Neural cell (in vitro differentiated cells): Measurements from ENCODE around the gene LMO1. TPM values are rescaled to one million over a fixed set of nuclear protein-coding genes. Genes with fewer than 3 reads are reported as not detected.

Source experiments
- H2AFZ ChIP-seq: fragments of 200-600, 300-800 bp; sonication (generic), shearing (Covaris generic); 2 replicates; pipeline ENCODE4 v1.6.0; 2014; ENCODE audit warnings: low read depth, mild to moderate bottlenecking, antibody characterized with exemption, low read length, moderate library complexity
- H3F3A ChIP-seq: fragments of 200-600 bp; shearing (Covaris generic); 2 replicates; pipeline ENCODE4 v1.6.1; 2016; ENCODE audit warnings: mild to moderate bottlenecking, moderate library complexity, mixed read lengths, antibody characterized with exemption, low read length; ENCODE audit not compliant: insufficient read depth, poor library complexity, severe bottlenecking
- H3K27ac ChIP-seq: fragments of 200-600, 300-800 bp; sonication (generic), shearing (Covaris generic); 2 replicates; pipeline ENCODE4 v1.5.1; 2014; ENCODE audit warnings: mild to moderate bottlenecking, low read length, moderate library complexity
- H3K27me3 ChIP-seq: fragments of 300-800, 200-600 bp; sonication (generic), shearing (Covaris generic); 2 replicates; pipeline ENCODE4 v1.6.0; 2014; ENCODE audit warnings: mild to moderate bottlenecking, low read depth, low read length, moderate library complexity; ENCODE audit not compliant: insufficient read depth
- H3K36me3 ChIP-seq: fragments of 300-800, 200-600 bp; sonication (generic), shearing (Covaris generic); 2 replicates; pipeline ENCODE4 v1.5.1; 2014; ENCODE audit warnings: mild to moderate bottlenecking, antibody characterized with exemption, low read length, moderate library complexity; ENCODE audit not compliant: insufficient read depth
- H3K4me2 ChIP-seq: fragments of 300-800, 200-600 bp; sonication (generic), shearing (Covaris generic); 2 replicates; pipeline ENCODE4 v1.6.0; 2014; ENCODE audit warnings: mild to moderate bottlenecking, low read length
- H3K4me3 ChIP-seq: fragments of 300-800, 200-600 bp; sonication (generic), shearing (Covaris generic); 2 replicates; pipeline ENCODE4 v1.5.1; 2014; ENCODE audit warnings: mild to moderate bottlenecking, low read length, moderate library complexity
- H3K79me2 ChIP-seq: fragments of 200-600 bp; shearing (Covaris generic); replicated peaks from 2 replicates; pipeline ENCODE4 v1.6.0; 2014; ENCODE audit warnings: mild to moderate bottlenecking, low read length, moderate library complexity; ENCODE audit not compliant: insufficient read depth
- H3K9ac ChIP-seq: fragments of 300-800, 200-600 bp; sonication (generic), shearing (Covaris generic); 2 replicates; pipeline ENCODE4 v1.6.1; 2016; ENCODE audit warnings: mild to moderate bottlenecking, low read length, mixed read lengths
- H3K9me2 ChIP-seq: fragments of 200-600 bp; shearing (Covaris generic); 2 replicates; pipeline ENCODE4 v1.6.1; 2016; ENCODE audit warnings: mild to moderate bottlenecking, low read length, mixed read lengths; ENCODE audit not compliant: insufficient read depth
- H3K9me3 ChIP-seq: fragments of 200-600, 300-800 bp; sonication (generic), shearing (Covaris generic); 2 replicates; pipeline ENCODE4 v1.6.1; 2016; ENCODE audit warnings: mild to moderate bottlenecking, mixed run types, low read length, moderate library complexity, mixed read lengths
- H4K20me1 ChIP-seq: fragments of 200-600 bp; shearing (Covaris generic); 2 replicates; pipeline ENCODE4 v1.6.1; 2016; ENCODE audit warnings: mild to moderate bottlenecking, mixed run types; ENCODE audit not compliant: insufficient read depth
- CTCF ChIP-seq: fragments of 450-650 bp; IDR thresholded peaks from 2 replicates; pipeline ENCODE4 v1.5.1; 2014; ENCODE audit warnings: antibody characterized with exemption, mild to moderate bottlenecking, moderate library complexity; ENCODE audit not compliant: poor library complexity, severe bottlenecking
- EP300 ChIP-seq: fragments of 450-650 bp; conservative IDR thresholded peaks from 2 replicates; pipeline ENCODE4 v1.6.1; 2014; ENCODE audit warnings: antibody characterized with exemption, mild to moderate bottlenecking, moderate library complexity; ENCODE audit not compliant: poor library complexity, severe bottlenecking
- EZH2 ChIP-seq: fragments of 200-600, 300-800 bp; shearing (Covaris generic), sonication (generic); IDR thresholded peaks from 2 replicates; pipeline ENCODE4 v1.6.1; 2014; ENCODE audit warnings: antibody characterized with exemption, low read length, borderline replicate concordance, mild to moderate bottlenecking; ENCODE audit not compliant: insufficient read depth, poor library complexity, severe bottlenecking
- MXI1 ChIP-seq: fragments of 450-650 bp; conservative IDR thresholded peaks from 2 replicates; pipeline ENCODE4 v1.6.1; 2014; ENCODE audit warnings: antibody characterized with exemption, mild to moderate bottlenecking; ENCODE audit not compliant: poor library complexity, severe bottlenecking
- POLR2AphosphoS5 ChIP-seq: IDR thresholded peaks from 2 replicates; pipeline ENCODE4 v1.6.1; 2012
- RAD21 ChIP-seq: fragments of 450-650 bp; conservative IDR thresholded peaks from 2 replicates; pipeline ENCODE4 v1.6.1; 2014; ENCODE audit warnings: antibody characterized with exemption, mild to moderate bottlenecking, moderate library complexity
- REST ChIP-seq: IDR thresholded peaks from 2 replicates; pipeline ENCODE4 v1.6.1; 2012; ENCODE audit warnings: borderline replicate concordance
- SMC3 ChIP-seq: fragments of 450-650 bp; conservative IDR thresholded peaks from 2 replicates; pipeline ENCODE4 v1.6.1; 2014; ENCODE audit warnings: antibody characterized with exemption, mild to moderate bottlenecking, moderate library complexity; ENCODE audit not compliant: poor library complexity
- TAF1 ChIP-seq: IDR thresholded peaks from 2 replicates; pipeline ENCODE4 v1.6.1; 2012; ENCODE audit warnings: low read depth
- polyA plus RNA-seq: library from polyadenylated mRNA; depleted of rRNA; stranded (reverse); fragments of >200 nt; gene quantifications from 2 replicates; pipeline ENCODE4 v1.2.3, GENCODE V29; 2014

LMO1 gene
- polyA plus RNA-seq, 1 donor from 2014 or later, result 4.4 TPM

- no peaks in the 10 kb centered on the region for H3K27me3 ChIP-seq
- no peaks in the 10 kb centered on the region for H4K20me1 ChIP-seq
- no peak overlapping the region for H3K4me3 ChIP-seq
- peaks cover 10% of the 10 kb centered on the region for H3K79me2 ChIP-seq
- TF ChIP-seq RAD21 (no peak), CTCF (no peak), REST (no peak), POLR2AphosphoS5 (no peak), SMC3 (no peak), EZH2 (no peak), MXI1 (no peak), EP300 (no peak), TAF1 (no peak)
- H3K9ac ChIP-seq, result no peak overlapping the region
- no peaks in the 10 kb centered on the region for H3F3A ChIP-seq
- no peak overlapping the region for H3K4me2 ChIP-seq
- no peak overlapping the region for H3K27ac ChIP-seq
- H3K9me3 ChIP-seq, result no peaks in the 10 kb centered on the region
- no peaks in the 10 kb centered on the region for H3K36me3 ChIP-seq
- no peaks in the 10 kb centered on the region for H3K9me2 ChIP-seq
- no peak overlapping the region for H2AFZ ChIP-seq
Measured at GRCh38 chr11:8239536-8240228, 24.0 kb downstream of the LMO1 start.

GRCh38 chr11:8239040-8239439 is 24.6 kb downstream of the LMO1 start:
- Histone ChIP-seq H3K27me3 (no peaks in the 10 kb centered on the region), H3K4me3 (no peak overlapping the region), H4K20me1 (no peaks in the 10 kb centered on the region), H3K9ac (no peak overlapping the region), H3K9me3 (no peaks in the 10 kb centered on the region), H3K4me2 (no peak overlapping the region), H2AFZ (no peak overlapping the region), H3K36me3 (no peaks in the 10 kb centered on the region), H3K79me2 (peaks cover 8% of the 10 kb centered on the region), H3K9me2 (no peaks in the 10 kb centered on the region), H3K27ac (no peak overlapping the region), H3F3A (no peaks in the 10 kb centered on the region)
- TF ChIP-seq SMC3, result no peak
- TF ChIP-seq TAF1, result no peak
- no peak for TF ChIP-seq REST
- TF ChIP-seq RAD21, result no peak
- no peak for TF ChIP-seq CTCF
- TF ChIP-seq POLR2AphosphoS5, result no peak
- TF ChIP-seq EZH2, result no peak
